ENCODE measurements around the gene SCAI.
"Not testable (repeated sequence)": the region's sequence is repeated elsewhere in the genome, so short reads cannot be mapped to it uniquely, and the experiment has no call there.

SCAI gene

GRCh38 chr9:124932333-124932732 is 211.0 kb downstream of the SCAI start:
- Mint-ChIP-seq H3K36me3 (peaks cover 26% of the 10 kb centered on the region), H3K9me3 (no peaks in the 10 kb centered on the region), H3K27ac (no peak overlapping the region), H3K4me3 (no peak overlapping the region), H3K4me1 (peaks cover 19% of the 10 kb centered on the region), H3K27me3 (no peaks in the 10 kb centered on the region)
- ATAC-seq: no peak

- Mint-ChIP-seq H3K4me3 (no peak overlapping the region), H3K27ac (no peak overlapping the region), H3K27me3 (no peaks in the 10 kb centered on the region), H3K9me3 (no peaks in the 10 kb centered on the region), H3K36me3 (peaks cover 37% of the 10 kb centered on the region), H3K4me1 (peaks cover 10% of the 10 kb centered on the region)
- ATAC-seq: no peak
Observed at GRCh38 chr9:124929464-124929863, 213.9 kb downstream of the SCAI start.

- no peaks in the 10 kb centered on the region for H3K9me3 Mint-ChIP-seq
- ATAC-seq: no peak
- no peak overlapping the region for H3K4me3 Mint-ChIP-seq
- H3K4me1 Mint-ChIP-seq: no peaks in the 10 kb centered on the region
- peaks cover 28% of the 10 kb centered on the region for H3K36me3 Mint-ChIP-seq
- H3K27ac Mint-ChIP-seq: no peak overlapping the region
- no peaks in the 10 kb centered on the region for H3K27me3 Mint-ChIP-seq
Observed at GRCh38 chr9:124928116-124928515, 215.2 kb downstream of the SCAI start.

- ATAC-seq, H3K27ac Mint-ChIP-seq, H3K9me3 Mint-ChIP-seq, H3K27me3 Mint-ChIP-seq, H3K4me3 Mint-ChIP-seq, H3K4me1 Mint-ChIP-seq: not testable (repeated sequence)
- peaks cover 31% of the 10 kb centered on the region for H3K36me3 Mint-ChIP-seq
Observed at GRCh38 chr9:124920394-124920793, 222.9 kb downstream of the SCAI start.

GRCh38 chr9:124914753-124915405 is 228.4 kb downstream of the SCAI start:
- no peak for ATAC-seq
- Mint-ChIP-seq H3K4me1 (no peaks in the 10 kb centered on the region), H3K9me3 (no peaks in the 10 kb centered on the region), H3K36me3 (peaks cover 53% of the 10 kb centered on the region), H3K27me3 (no peaks in the 10 kb centered on the region), H3K4me3 (no peak overlapping the region), H3K27ac (no peak overlapping the region)

GRCh38 chr9:124913378-124913777 is 229.9 kb downstream of the SCAI start:
- no peaks in the 10 kb centered on the region for H3K9me3 Mint-ChIP-seq
- no peaks in the 10 kb centered on the region for H3K4me1 Mint-ChIP-seq
- peaks cover 44% of the 10 kb centered on the region for H3K36me3 Mint-ChIP-seq
- no peak for ATAC-seq
- H3K27ac Mint-ChIP-seq: no peak overlapping the region
- no peak overlapping the region for H3K4me3 Mint-ChIP-seq
- no peaks in the 10 kb centered on the region for H3K27me3 Mint-ChIP-seq

- Mint-ChIP-seq H3K4me3 (no peak overlapping the region), H3K27me3 (no peaks in the 10 kb centered on the region), H3K4me1 (no peaks in the 10 kb centered on the region), H3K27ac (no peak overlapping the region), H3K36me3 (peaks cover 54% of the 10 kb centered on the region), H3K9me3 (no peaks in the 10 kb centered on the region)
- ATAC-seq: no peak
Observed at GRCh38 chr9:124911766-124912165, 231.6 kb downstream of the SCAI start.

- no peak for ATAC-seq
- Mint-ChIP-seq H3K4me3 (no peak overlapping the region), H3K36me3 (peaks cover 42% of the 10 kb centered on the region), H3K27me3 (no peaks in the 10 kb centered on the region), H3K27ac (no peak overlapping the region), H3K4me1 (no peaks in the 10 kb centered on the region), H3K9me3 (no peaks in the 10 kb centered on the region)
Observed at GRCh38 chr9:124908098-124908497, 235.2 kb downstream of the SCAI start.

GRCh38 chr9:124906966-124907365 is 236.4 kb downstream of the SCAI start:
- Mint-ChIP-seq H3K27me3 (no peaks in the 10 kb centered on the region), H3K36me3 (peaks cover 35% of the 10 kb centered on the region), H3K4me1 (no peaks in the 10 kb centered on the region), H3K9me3 (no peaks in the 10 kb centered on the region), H3K4me3 (no peak overlapping the region), H3K27ac (no peak overlapping the region)
- no peak for ATAC-seq

- H3K4me3 Mint-ChIP-seq: no peak overlapping the region
- ATAC-seq: no peak
- H3K4me1 Mint-ChIP-seq: peaks cover 8% of the 10 kb centered on the region
- no peaks in the 10 kb centered on the region for H3K9me3 Mint-ChIP-seq
- no peak overlapping the region for H3K27ac Mint-ChIP-seq
- H3K36me3 Mint-ChIP-seq: peaks cover 39% of the 10 kb centered on the region
- H3K27me3 Mint-ChIP-seq: no peaks in the 10 kb centered on the region
Observed at GRCh38 chr9:124899845-124900244, 243.5 kb downstream of the SCAI start.

GRCh38 chr9:124897570-124898460 is 245.5 kb downstream of the SCAI start:
- ATAC-seq: no peak
- peaks cover 13% of the 10 kb centered on the region for H3K4me1 Mint-ChIP-seq
- no peak overlapping the region for H3K4me3 Mint-ChIP-seq
- H3K36me3 Mint-ChIP-seq: peaks cover 50% of the 10 kb centered on the region
- H3K27me3 Mint-ChIP-seq: no peaks in the 10 kb centered on the region
- H3K9me3 Mint-ChIP-seq: no peaks in the 10 kb centered on the region
- no peak overlapping the region for H3K27ac Mint-ChIP-seq

- H3K9me3 Mint-ChIP-seq: no peaks in the 10 kb centered on the region
Observed at GRCh38 chr9:124894741-124895170, 248.6 kb downstream of the SCAI start.

GRCh38 chr9:124894035-124894740 is 249.1 kb downstream of the SCAI start:
- H3K27ac Mint-ChIP-seq: peak overlapping the region; percentile 9

More at GRCh38 chr9:124894741-124895170, 248.6 kb downstream of the SCAI start:
- Mint-ChIP-seq H3K36me3 (peaks cover 66% of the 10 kb centered on the region), H3K4me3 (no peak overlapping the region), H3K27me3 (no peaks in the 10 kb centered on the region), H3K27ac (peak overlapping the region; percentile 9), H3K4me1 (peaks cover 13% of the 10 kb centered on the region)
- peak; percentile 48 for ATAC-seq

More at GRCh38 chr9:124894035-124894740, 249.1 kb downstream of the SCAI start:
- H3K9me3 Mint-ChIP-seq: no peaks in the 10 kb centered on the region
- H3K27me3 Mint-ChIP-seq: no peaks in the 10 kb centered on the region
- no peak for ATAC-seq
- peaks cover 71% of the 10 kb centered on the region for H3K36me3 Mint-ChIP-seq
- peaks cover 13% of the 10 kb centered on the region for H3K4me1 Mint-ChIP-seq
- no peak overlapping the region for H3K4me3 Mint-ChIP-seq
